Measurements from ENCODE around the gene TAOK3.

The TAOK3 gene

DNA sequence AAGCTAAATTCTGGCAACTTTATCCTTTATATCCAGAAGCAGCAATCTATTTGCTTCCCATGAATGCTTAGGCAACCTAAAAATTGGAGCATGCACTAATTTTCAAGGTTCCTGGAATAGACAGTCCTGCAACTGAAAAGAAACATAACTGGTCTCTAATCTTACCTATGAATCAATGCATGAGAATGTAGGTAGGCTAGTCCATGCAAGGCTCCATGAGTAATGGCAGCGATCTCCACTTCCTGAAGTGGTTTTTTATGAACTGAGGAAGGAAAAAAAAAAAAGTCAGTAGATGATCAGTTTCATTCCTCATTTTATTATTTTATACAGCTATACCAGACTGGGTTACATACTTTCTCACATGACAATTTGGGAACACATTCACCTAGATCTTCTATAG is 134.8 kb downstream of the TAOK3 start:
- H3K9me3 ChIP-seq (ENCODE audit: control insufficient read depth, low read length): no peaks in the 10 kb centered on the region
- H3K4me1 ChIP-seq (ENCODE audit: control insufficient read depth, insufficient read depth, low read length, poor library complexity, severe bottlenecking): no peaks in the 10 kb centered on the region
- H3K27me3 ChIP-seq (replicated peaks; ENCODE audit: control insufficient read depth, insufficient read depth, low read length, poor library complexity, severe bottlenecking): no peaks in the 10 kb centered on the region
- H3K36me3 ChIP-seq (ENCODE audit: control insufficient read depth, insufficient read depth, low read length): peaks cover 24% of the 10 kb centered on the region
- no peak overlapping the region for H3K27ac ChIP-seq (ENCODE audit: insufficient read depth, low read length, poor library complexity, severe bottlenecking)
- no peak overlapping the region for H3K4me3 ChIP-seq (ENCODE audit: insufficient read depth, low read depth, low read length, poor library complexity, severe bottlenecking)
- DNase-seq: no peak

DNA sequence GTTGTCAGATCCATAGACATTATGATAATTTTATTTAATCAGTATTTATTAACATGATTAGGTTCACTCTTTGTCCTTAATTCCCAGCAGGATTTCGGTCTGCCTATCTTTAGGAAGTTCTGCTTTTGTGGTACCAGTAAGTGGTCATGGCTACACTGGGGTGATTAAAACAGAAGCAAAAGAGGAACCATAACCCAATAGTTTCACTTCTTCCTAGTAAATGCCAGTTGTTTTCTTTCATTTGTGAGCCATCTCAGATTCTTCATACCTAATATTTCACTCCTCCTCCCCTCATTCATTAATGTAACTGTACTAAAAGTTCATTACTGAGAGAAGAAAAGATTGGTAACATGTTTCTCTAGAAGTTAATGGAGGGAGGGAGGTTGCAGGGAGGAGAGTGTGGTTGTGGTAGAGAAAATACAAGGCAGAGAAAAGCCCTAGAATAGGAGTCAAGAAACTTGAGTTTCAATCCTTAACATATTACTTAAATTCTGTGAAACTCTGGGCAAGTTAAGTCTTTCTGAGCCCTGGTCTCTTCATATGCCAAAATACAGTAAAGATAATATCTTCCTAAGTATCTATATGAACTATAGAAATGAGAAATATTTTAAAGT is 135.5 kb downstream of the TAOK3 start:
- H3K27ac ChIP-seq (ENCODE audit: insufficient read depth, low read length, poor library complexity, severe bottlenecking): no peak overlapping the region
- DNase-seq: no peak
- peaks cover 22% of the 10 kb centered on the region for H3K36me3 ChIP-seq (ENCODE audit: control insufficient read depth, insufficient read depth, low read length)
- H3K4me1 ChIP-seq (ENCODE audit: control insufficient read depth, insufficient read depth, low read length, poor library complexity, severe bottlenecking): no peaks in the 10 kb centered on the region
- no peaks in the 10 kb centered on the region for H3K27me3 ChIP-seq (replicated peaks; ENCODE audit: control insufficient read depth, insufficient read depth, low read length, poor library complexity, severe bottlenecking)
- H3K9me3 ChIP-seq (ENCODE audit: control insufficient read depth, low read length): no peaks in the 10 kb centered on the region
- no peak overlapping the region for H3K4me3 ChIP-seq (ENCODE audit: insufficient read depth, low read depth, low read length, poor library complexity, severe bottlenecking)

DNA sequence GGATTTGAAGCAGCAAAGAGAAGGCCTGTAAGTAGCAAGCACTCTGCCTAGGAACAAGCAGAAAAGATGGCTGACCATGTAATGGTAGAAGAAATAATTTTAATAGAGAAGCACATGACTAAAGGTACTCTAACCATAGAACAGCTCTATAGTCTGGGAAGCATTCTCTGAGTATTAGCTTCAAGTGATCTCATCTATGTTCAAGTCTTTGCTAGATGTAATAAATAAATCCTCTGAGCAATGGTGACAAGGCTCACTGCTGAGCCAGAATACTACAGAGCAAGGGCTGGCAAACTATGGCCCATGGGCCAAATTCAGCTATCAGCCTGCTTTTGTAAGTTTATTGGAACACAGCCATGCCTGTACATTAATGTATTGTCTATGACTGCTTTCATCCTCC is 152.0 kb downstream of the TAOK3 start:
- Histone ChIP-seq H3K27me3 (replicated peaks; ENCODE audit: control insufficient read depth, insufficient read depth, low read length, poor library complexity, severe bottlenecking) (no peaks in the 10 kb centered on the region), H3K27ac (ENCODE audit: insufficient read depth, low read length, poor library complexity, severe bottlenecking) (no peak overlapping the region), H3K9me3 (ENCODE audit: control insufficient read depth, low read length) (no peaks in the 10 kb centered on the region), H3K4me3 (ENCODE audit: insufficient read depth, low read depth, low read length, poor library complexity, severe bottlenecking) (no peak overlapping the region), H3K36me3 (ENCODE audit: control insufficient read depth, insufficient read depth, low read length) (no peaks in the 10 kb centered on the region), H3K4me1 (ENCODE audit: control insufficient read depth, insufficient read depth, low read length, poor library complexity, severe bottlenecking) (no peaks in the 10 kb centered on the region)
- no peak for DNase-seq

DNA sequence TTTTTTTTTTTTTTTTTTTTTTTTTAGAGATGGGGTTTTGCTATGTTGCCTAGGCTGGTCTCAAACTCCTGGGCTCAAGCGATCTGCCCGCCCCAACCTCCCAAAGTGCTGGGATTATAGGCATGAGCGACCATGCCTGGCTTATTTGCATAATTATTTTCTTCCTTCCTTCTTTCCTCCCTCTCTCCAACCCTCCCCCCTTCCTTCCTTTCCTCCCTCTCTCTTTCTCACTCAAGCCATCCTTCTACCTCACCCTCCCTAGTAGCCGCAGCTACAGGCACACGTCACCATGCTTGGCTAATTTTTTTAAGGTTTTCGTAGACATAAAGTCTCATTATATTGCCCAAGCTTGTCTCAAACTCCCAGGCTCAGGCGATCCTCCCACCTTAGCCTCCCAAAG is 152.9 kb downstream of the TAOK3 start:
- no peak for DNase-seq
- H3K27ac ChIP-seq (ENCODE audit: insufficient read depth, low read length, poor library complexity, severe bottlenecking): no peak overlapping the region
- no peaks in the 10 kb centered on the region for H3K36me3 ChIP-seq (ENCODE audit: control insufficient read depth, insufficient read depth, low read length)
- H3K9me3 ChIP-seq (ENCODE audit: control insufficient read depth, low read length): no peaks in the 10 kb centered on the region
- H3K4me1 ChIP-seq (ENCODE audit: control insufficient read depth, insufficient read depth, low read length, poor library complexity, severe bottlenecking): no peaks in the 10 kb centered on the region
- no peak overlapping the region for H3K4me3 ChIP-seq (ENCODE audit: insufficient read depth, low read depth, low read length, poor library complexity, severe bottlenecking)
- H3K27me3 ChIP-seq (replicated peaks; ENCODE audit: control insufficient read depth, insufficient read depth, low read length, poor library complexity, severe bottlenecking): no peaks in the 10 kb centered on the region

DNA sequence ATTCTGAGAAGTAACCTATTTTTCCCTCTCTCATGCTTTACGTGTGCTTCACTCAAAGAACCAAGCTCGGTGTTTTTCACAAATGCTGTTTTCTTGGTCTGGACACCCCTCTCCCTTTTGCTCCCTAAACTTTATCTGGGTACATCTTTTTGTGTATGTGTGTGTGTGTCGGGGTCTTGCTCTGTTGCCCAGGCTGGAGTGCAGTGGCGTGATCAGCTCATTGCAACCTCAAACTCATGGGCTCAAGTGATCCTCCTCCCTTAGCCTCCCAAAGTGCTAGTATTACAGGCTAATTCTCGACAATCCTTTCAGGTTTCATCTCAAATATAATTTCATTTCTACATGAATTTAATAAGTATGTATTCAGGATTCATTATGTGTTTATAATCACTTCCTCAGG is 153.6 kb downstream of the TAOK3 start:
- H3K9me3 ChIP-seq (ENCODE audit: control insufficient read depth, low read length): no peaks in the 10 kb centered on the region
- H3K36me3 ChIP-seq (ENCODE audit: control insufficient read depth, insufficient read depth, low read length): peaks cover under 1% of the 10 kb centered on the region
- no peak overlapping the region for H3K27ac ChIP-seq (ENCODE audit: insufficient read depth, low read length, poor library complexity, severe bottlenecking)
- DNase-seq: no peak
- H3K27me3 ChIP-seq (replicated peaks; ENCODE audit: control insufficient read depth, insufficient read depth, low read length, poor library complexity, severe bottlenecking): no peaks in the 10 kb centered on the region
- no peak overlapping the region for H3K4me3 ChIP-seq (ENCODE audit: insufficient read depth, low read depth, low read length, poor library complexity, severe bottlenecking)
- H3K4me1 ChIP-seq (ENCODE audit: control insufficient read depth, insufficient read depth, low read length, poor library complexity, severe bottlenecking): no peaks in the 10 kb centered on the region

DNA sequence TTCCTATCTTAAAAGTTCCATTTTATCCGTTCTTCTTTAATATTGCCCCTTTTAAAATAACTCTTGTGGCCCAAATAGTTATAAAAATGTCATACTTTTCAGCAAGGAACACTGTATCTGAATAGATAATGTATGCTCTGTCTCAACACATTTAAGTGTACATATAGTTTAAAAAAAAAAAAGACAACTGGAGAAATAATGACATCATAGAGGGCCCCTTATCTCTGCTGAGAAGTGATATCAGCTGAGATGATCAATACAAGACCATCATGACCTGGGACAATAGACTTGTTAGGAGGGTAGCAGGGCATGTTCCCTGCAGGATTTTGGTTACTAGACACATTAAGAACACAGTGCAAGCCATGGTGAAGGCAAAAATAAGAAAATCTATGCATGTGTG is 159.3 kb downstream of the TAOK3 start:
- Histone ChIP-seq H3K4me3 (ENCODE audit: insufficient read depth, low read depth, low read length, poor library complexity, severe bottlenecking) (no peak overlapping the region), H3K36me3 (ENCODE audit: control insufficient read depth, insufficient read depth, low read length) (peaks cover 29% of the 10 kb centered on the region)

DNA sequence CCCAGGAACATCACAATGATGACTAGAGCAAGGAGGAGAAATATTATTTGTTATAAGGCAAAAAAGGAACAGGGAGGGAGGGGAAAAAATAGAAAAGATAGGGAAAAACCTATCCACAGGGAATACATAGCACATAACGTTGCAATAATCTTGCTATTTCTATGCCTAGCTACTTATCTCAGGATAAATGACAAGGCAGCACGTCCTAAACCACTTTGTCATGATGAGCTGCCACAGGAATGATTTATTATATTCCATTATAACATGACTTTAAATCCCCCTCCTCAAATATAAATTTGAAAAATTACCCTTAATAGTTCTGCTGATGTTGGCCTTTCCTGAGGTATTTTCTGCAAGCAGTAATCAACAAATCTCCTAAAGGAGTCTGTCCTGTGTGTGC is 160.1 kb downstream of the TAOK3 start:
- Histone ChIP-seq H3K27ac (ENCODE audit: insufficient read depth, low read length, poor library complexity, severe bottlenecking) (no peak overlapping the region), H3K4me3 (ENCODE audit: insufficient read depth, low read depth, low read length, poor library complexity, severe bottlenecking) (no peak overlapping the region), H3K36me3 (ENCODE audit: control insufficient read depth, insufficient read depth, low read length) (peaks cover 29% of the 10 kb centered on the region), H3K4me1 (ENCODE audit: control insufficient read depth, insufficient read depth, low read length, poor library complexity, severe bottlenecking) (no peaks in the 10 kb centered on the region), H3K27me3 (replicated peaks; ENCODE audit: control insufficient read depth, insufficient read depth, low read length, poor library complexity, severe bottlenecking) (no peaks in the 10 kb centered on the region), H3K9me3 (ENCODE audit: control insufficient read depth, low read length) (no peaks in the 10 kb centered on the region)
- DNase-seq: no peak

More for the DNA sequence above, 159.3 kb downstream of the TAOK3 start:
- DNase-seq: no peak
- Histone ChIP-seq H3K27ac (ENCODE audit: insufficient read depth, low read length, poor library complexity, severe bottlenecking) (no peak overlapping the region), H3K9me3 (ENCODE audit: control insufficient read depth, low read length) (no peaks in the 10 kb centered on the region), H3K27me3 (replicated peaks; ENCODE audit: control insufficient read depth, insufficient read depth, low read length, poor library complexity, severe bottlenecking) (no peaks in the 10 kb centered on the region), H3K4me1 (ENCODE audit: control insufficient read depth, insufficient read depth, low read length, poor library complexity, severe bottlenecking) (no peaks in the 10 kb centered on the region)

DNA sequence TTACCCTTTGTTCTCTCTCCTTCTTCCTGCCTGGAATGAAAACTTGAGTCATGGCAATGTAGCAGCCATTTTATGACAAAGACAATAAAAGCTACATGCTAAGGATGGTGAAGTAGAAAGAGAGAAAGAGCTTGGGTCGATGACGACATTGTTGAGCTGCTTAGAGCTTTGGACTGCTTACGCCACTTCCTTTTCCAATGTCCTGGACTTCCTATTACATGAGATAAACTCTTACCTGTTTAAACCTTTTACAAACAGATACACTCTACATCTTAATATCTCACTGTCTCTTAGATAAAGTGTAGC is 166.6 kb downstream of the TAOK3 start:
- Histone ChIP-seq H3K4me1 (ENCODE audit: control insufficient read depth, insufficient read depth, low read length, poor library complexity, severe bottlenecking) (no peaks in the 10 kb centered on the region), H3K27ac (ENCODE audit: insufficient read depth, low read length, poor library complexity, severe bottlenecking) (no peak overlapping the region), H3K4me3 (ENCODE audit: insufficient read depth, low read depth, low read length, poor library complexity, severe bottlenecking) (no peak overlapping the region), H3K9me3 (ENCODE audit: control insufficient read depth, low read length) (no peaks in the 10 kb centered on the region), H3K36me3 (ENCODE audit: control insufficient read depth, insufficient read depth, low read length) (peaks cover 23% of the 10 kb centered on the region), H3K27me3 (replicated peaks; ENCODE audit: control insufficient read depth, insufficient read depth, low read length, poor library complexity, severe bottlenecking) (no peaks in the 10 kb centered on the region)
- DNase-seq: no peak

DNA sequence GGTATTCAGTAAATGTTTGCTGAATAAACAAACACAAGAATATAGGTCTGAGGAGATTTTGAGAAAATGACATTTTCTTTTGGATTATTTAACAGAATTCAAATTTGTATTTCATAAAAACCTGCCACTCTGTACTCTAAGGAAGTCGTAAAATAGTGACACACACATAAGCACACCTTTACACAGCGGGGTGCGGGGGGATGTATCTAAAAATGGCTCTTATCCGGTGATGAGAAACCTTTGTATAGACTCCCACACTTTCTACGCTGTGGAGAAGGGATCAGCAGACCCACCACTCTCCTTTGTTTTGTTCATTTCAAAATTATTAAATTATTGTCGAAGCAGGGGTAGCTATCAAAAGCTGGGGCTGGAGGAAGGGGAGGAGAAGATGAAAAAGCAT is 178.7 kb downstream of the TAOK3 start:
- Histone ChIP-seq H3K27me3 (replicated peaks; ENCODE audit: control insufficient read depth, insufficient read depth, low read length, poor library complexity, severe bottlenecking) (no peaks in the 10 kb centered on the region), H3K4me1 (ENCODE audit: control insufficient read depth, insufficient read depth, low read length, poor library complexity, severe bottlenecking) (no peaks in the 10 kb centered on the region), H3K9me3 (ENCODE audit: control insufficient read depth, low read length) (no peaks in the 10 kb centered on the region), H3K4me3 (ENCODE audit: insufficient read depth, low read depth, low read length, poor library complexity, severe bottlenecking) (no peak overlapping the region), H3K27ac (ENCODE audit: insufficient read depth, low read length, poor library complexity, severe bottlenecking) (no peak overlapping the region), H3K36me3 (ENCODE audit: control insufficient read depth, insufficient read depth, low read length) (peaks cover 48% of the 10 kb centered on the region)
- no peak for DNase-seq

DNA sequence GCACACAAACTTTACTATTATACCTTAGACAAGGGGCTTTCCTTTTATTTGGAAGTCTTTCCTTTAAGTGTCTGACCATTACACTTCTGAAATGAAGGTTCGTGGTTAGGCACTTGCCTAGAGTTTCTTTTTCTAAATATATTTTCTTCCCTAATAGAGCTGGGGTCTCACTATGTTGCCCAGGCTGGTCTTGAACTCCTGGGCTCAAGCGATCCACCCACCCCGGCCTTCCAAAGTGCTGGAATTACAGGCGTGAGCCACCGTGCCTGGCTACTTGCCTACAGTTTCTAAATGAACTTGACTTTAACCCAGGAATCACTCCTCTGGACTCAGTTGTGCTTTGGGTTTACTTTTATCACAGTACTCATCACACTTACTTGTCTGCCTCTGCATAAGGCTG is 179.2 kb downstream of the TAOK3 start:
- no peaks in the 10 kb centered on the region for H3K27me3 ChIP-seq (replicated peaks; ENCODE audit: control insufficient read depth, insufficient read depth, low read length, poor library complexity, severe bottlenecking)
- no peak overlapping the region for H3K27ac ChIP-seq (ENCODE audit: insufficient read depth, low read length, poor library complexity, severe bottlenecking)
- H3K36me3 ChIP-seq (ENCODE audit: control insufficient read depth, insufficient read depth, low read length): peaks cover 48% of the 10 kb centered on the region
- no peak for DNase-seq
- H3K9me3 ChIP-seq (ENCODE audit: control insufficient read depth, low read length): no peaks in the 10 kb centered on the region
- no peaks in the 10 kb centered on the region for H3K4me1 ChIP-seq (ENCODE audit: control insufficient read depth, insufficient read depth, low read length, poor library complexity, severe bottlenecking)
- no peak overlapping the region for H3K4me3 ChIP-seq (ENCODE audit: insufficient read depth, low read depth, low read length, poor library complexity, severe bottlenecking)

DNA sequence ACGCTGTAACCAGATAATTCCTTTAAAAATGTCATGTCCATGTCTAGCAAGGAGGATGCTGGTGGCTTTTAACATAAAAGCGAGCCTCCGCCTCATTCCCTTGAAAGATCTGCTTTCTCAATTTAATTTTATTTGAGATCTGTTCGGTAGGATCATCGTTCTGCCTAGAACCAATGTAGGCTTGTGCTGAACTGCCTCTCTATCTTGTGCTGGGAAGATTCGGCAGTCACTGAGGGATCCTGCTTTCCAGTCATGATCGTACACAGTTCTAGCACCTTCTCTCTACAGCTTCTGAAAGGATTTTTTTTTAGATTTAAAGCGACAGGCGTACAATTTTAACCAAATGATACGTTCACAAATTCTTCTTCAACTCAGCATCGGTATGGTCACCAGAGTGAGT is 182.4 kb downstream of the TAOK3 start:
- H3K4me3 ChIP-seq (ENCODE audit: insufficient read depth, low read depth, low read length, poor library complexity, severe bottlenecking): no peak overlapping the region
- no peaks in the 10 kb centered on the region for H3K27me3 ChIP-seq (replicated peaks; ENCODE audit: control insufficient read depth, insufficient read depth, low read length, poor library complexity, severe bottlenecking)
- H3K36me3 ChIP-seq (ENCODE audit: control insufficient read depth, insufficient read depth, low read length): peaks cover 36% of the 10 kb centered on the region
- H3K4me1 ChIP-seq (ENCODE audit: control insufficient read depth, insufficient read depth, low read length, poor library complexity, severe bottlenecking): no peaks in the 10 kb centered on the region
- no peak overlapping the region for H3K27ac ChIP-seq (ENCODE audit: insufficient read depth, low read length, poor library complexity, severe bottlenecking)
- H3K9me3 ChIP-seq (ENCODE audit: control insufficient read depth, low read length): no peaks in the 10 kb centered on the region
- DNase-seq: no peak

Data from effector memory CD4-positive, alpha-beta T cell (primary cell).